ENCODE data around the gene CHI3L1.

DNA sequence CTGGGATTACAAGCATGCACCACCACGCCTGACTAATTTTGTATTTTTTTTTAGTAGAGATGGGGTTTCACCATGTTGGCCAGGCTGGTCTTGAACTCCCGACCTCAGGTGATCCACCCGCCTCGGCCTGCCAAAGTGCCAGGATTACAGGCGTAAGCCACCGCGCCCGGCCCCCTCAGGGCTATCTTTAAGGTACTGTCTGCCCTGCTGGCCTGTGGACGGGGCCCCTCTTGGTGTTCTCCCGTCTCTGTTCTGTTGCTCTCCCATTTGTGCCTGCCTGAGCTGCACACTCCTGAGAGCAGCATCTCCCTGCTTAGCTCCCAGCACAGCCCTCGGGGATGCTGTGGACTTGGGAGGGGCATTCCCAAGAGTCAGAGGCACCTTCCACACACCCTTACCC is 24.8 kb downstream of the CHI3L1 start:
- TF ChIP-seq, protein P1, sequence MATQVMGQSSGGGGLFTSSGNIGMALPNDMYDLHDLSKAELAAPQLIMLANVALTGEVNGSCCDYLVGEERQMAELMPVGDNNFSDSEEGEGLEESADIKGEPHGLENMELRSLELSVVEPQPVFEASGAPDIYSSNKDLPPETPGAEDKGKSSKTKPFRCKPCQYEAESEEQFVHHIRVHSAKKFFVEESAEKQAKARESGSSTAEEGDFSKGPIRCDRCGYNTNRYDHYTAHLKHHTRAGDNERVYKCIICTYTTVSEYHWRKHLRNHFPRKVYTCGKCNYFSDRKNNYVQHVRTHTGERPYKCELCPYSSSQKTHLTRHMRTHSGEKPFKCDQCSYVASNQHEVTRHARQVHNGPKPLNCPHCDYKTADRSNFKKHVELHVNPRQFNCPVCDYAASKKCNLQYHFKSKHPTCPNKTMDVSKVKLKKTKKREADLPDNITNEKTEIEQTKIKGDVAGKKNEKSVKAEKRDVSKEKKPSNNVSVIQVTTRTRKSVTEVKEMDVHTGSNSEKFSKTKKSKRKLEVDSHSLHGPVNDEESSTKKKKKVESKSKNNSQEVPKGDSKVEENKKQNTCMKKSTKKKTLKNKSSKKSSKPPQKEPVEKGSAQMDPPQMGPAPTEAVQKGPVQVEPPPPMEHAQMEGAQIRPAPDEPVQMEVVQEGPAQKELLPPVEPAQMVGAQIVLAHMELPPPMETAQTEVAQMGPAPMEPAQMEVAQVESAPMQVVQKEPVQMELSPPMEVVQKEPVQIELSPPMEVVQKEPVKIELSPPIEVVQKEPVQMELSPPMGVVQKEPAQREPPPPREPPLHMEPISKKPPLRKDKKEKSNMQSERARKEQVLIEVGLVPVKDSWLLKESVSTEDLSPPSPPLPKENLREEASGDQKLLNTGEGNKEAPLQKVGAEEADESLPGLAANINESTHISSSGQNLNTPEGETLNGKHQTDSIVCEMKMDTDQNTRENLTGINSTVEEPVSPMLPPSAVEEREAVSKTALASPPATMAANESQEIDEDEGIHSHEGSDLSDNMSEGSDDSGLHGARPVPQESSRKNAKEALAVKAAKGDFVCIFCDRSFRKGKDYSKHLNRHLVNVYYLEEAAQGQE (IDR thresholded peaks at IDR 0.05; ENCODE audit: insufficient read depth in 1 of 2, low read depth in 2 of 2, low read length in 2 of 2), result no peak
- no peak for TF ChIP-seq POLR2AphosphoS5 (IDR thresholded peaks at IDR 0.05; ENCODE audit: low read depth, low read length)
- no peak for TF ChIP-seq TAF1 (IDR thresholded peaks at IDR 0.05; ENCODE audit: borderline replicate concordance, insufficient read depth, low read length)
- no peak for TF ChIP-seq SIN3A (IDR thresholded peaks at IDR 0.05; ENCODE audit: borderline replicate concordance, insufficient read depth, low read length)

Data from PFSK-1 (cell line).